SK-N-SH (cell line): Measurements from ENCODE around the gene LTK. TPM values are rescaled to one million over a fixed set of nuclear protein-coding genes. Genes with fewer than 3 reads are reported as not detected.

ENCODE experiments used
- CTCF ChIA-PET: fragments of 300-600, 350-600 bp; formaldehyde crosslinking; extraction: SDS; loops from one replicate; lab custom pipeline; 2021; lab: Yijun Ruan, JAX
- POLR2A ChIA-PET: fragments of 350-600 bp; sonication (Branson Sonifier 250); formaldehyde crosslinking; extraction: SDS; loops from one replicate; lab custom pipeline; 2020; ENCODE audit warnings: antibody characterized with exemption, inconsistent platforms; lab: Yijun Ruan, JAX
- DNase-seq: peaks from one replicate; pipeline ENCODE4 v3.0.0; 2012
- H2AFZ ChIP-seq: fragments of 200-600 bp; sonication (generic); 2 replicates; pipeline ENCODE4 v1.8.1; 2016; ENCODE audit warnings: antibody characterized with exemption, mild to moderate bottlenecking, low read depth
- H3F3A ChIP-seq: fragments of 200-600 bp; sonication (generic); replicated peaks from 2 replicates; pipeline ENCODE3; 2016; ENCODE audit warnings: antibody characterized with exemption, mild to moderate bottlenecking; ENCODE audit not compliant: insufficient read depth
- H3K27ac ChIP-seq, 2 experiments: fragments of 200-500 bp in 1 of 2; fragments of 200-600 bp in 1 of 2; sonication (Bioruptor generic) in 1 of 2; sonication (generic), shearing (Covaris generic) in 1 of 2; 2 replicates each; pipeline versions ENCODE4 v1.5.1 to v1.6.1; 2014 to 2016; ENCODE audit warnings: low read depth in 2 of 2, inconsistent platforms in 1 of 2, low read length in 1 of 2, mild to moderate bottlenecking in 1 of 2, mixed read lengths in 1 of 2
- H3K27me3 ChIP-seq: fragments of 200-600 bp; sonication (generic), shearing (Covaris generic); 2 replicates; pipeline ENCODE4 v1.6.1; 2016; ENCODE audit warnings: mixed run types; ENCODE audit not compliant: insufficient read depth
- H3K36me3 ChIP-seq, 2 experiments: fragments of 200-500 bp in 1 of 2; fragments of 200-600 bp in 1 of 2; sonication (Bioruptor generic) in 1 of 2; sonication (generic) in 1 of 2; replicated peaks in 1 of 2; 2 replicates each; pipeline versions ENCODE3 to v1.5.1; 2014 to 2016; ENCODE audit warnings: low read length in 1 of 2, mild to moderate bottlenecking in 1 of 2; ENCODE audit not compliant: insufficient read depth in 2 of 2, control insufficient read depth in 1 of 2
- H3K4me1 ChIP-seq, 2 experiments: fragments of 200-500 bp in 1 of 2; fragments of 200-600 bp in 1 of 2; sonication (Bioruptor generic) in 1 of 2; sonication (generic), shearing (Covaris generic) in 1 of 2; 2 replicates each; pipeline versions ENCODE4 v1.5.1 to v1.6.1; 2014 to 2016; ENCODE audit warnings: low read depth in 1 of 2, low read length in 1 of 2, mixed run types in 1 of 2; ENCODE audit not compliant: insufficient read depth in 2 of 2, control insufficient read depth in 1 of 2
- H3K4me2 ChIP-seq: fragments of 200-600 bp; sonication (generic), shearing (Covaris generic); 2 replicates; pipeline ENCODE4 v1.6.1; 2017; ENCODE audit warnings: mixed run types
- H3K4me3 ChIP-seq, 2 experiments: fragments of 200-500 bp in 1 of 2; fragments of 200-600 bp in 1 of 2; sonication (Bioruptor generic) in 1 of 2; sonication (generic), shearing (Covaris generic) in 1 of 2; 2 replicates each; pipeline versions ENCODE4 v1.5.1 to v1.8.1; 2014 to 2016; ENCODE audit warnings: low read depth in 2 of 2, inconsistent platforms in 1 of 2, low read length in 1 of 2, mild to moderate bottlenecking in 1 of 2, mixed read lengths in 1 of 2, moderate library complexity in 1 of 2
- H3K79me2 ChIP-seq: fragments of 200-600 bp; sonication (generic); 2 replicates; pipeline ENCODE4 v1.8.1; 2017; ENCODE audit warnings: mild to moderate bottlenecking; ENCODE audit not compliant: insufficient read depth
- H3K9ac ChIP-seq: fragments of 200-600 bp; sonication (generic); 2 replicates; pipeline ENCODE4 v1.6.1; 2017; ENCODE audit warnings: mixed run types
- H3K9me2 ChIP-seq: fragments of 200-600 bp; sonication (generic); 2 replicates; pipeline ENCODE4 v1.6.1; 2017; ENCODE audit warnings: mixed run types
- H3K9me3 ChIP-seq: fragments of 200-600 bp; sonication (generic); 2 replicates; pipeline ENCODE4 v1.6.1; 2017; ENCODE audit warnings: mixed run types, mild to moderate bottlenecking, moderate library complexity
- H4K20me1 ChIP-seq: fragments of 200-600 bp; sonication (generic); 2 replicates; pipeline ENCODE4 v1.6.1; 2017; ENCODE audit warnings: mild to moderate bottlenecking, mixed run types; ENCODE audit not compliant: insufficient read depth
- EZH2phosphoT487 ChIP-seq: fragments of 200-600 bp; sonication (generic); IDR thresholded peaks from 2 replicates; pipeline ENCODE4 v1.6.1; 2017; ENCODE audit warnings: low read depth, mixed run types, mild to moderate bottlenecking, antibody characterized with exemption, moderate library complexity, borderline replicate concordance
- FOSL2 ChIP-seq: IDR thresholded peaks from 2 replicates; pipeline ENCODE4 v1.4.0; 2012; ENCODE audit warnings: low read depth, mild to moderate bottlenecking, moderate library complexity, borderline replicate concordance
- FOXM1 ChIP-seq: IDR thresholded peaks from 2 replicates; pipeline ENCODE4 v1.4.0; 2012; ENCODE audit warnings: low read depth, mild to moderate bottlenecking
- GABPA ChIP-seq: IDR thresholded peaks from 2 replicates; pipeline ENCODE4 v1.4.0; 2012; ENCODE audit warnings: low read depth, mild to moderate bottlenecking
- GATA2 ChIP-seq: sonication (generic); formaldehyde crosslinking; IDR thresholded peaks from 2 replicates; pipeline ENCODE4 v1.5.0; 2020; ENCODE audit warnings: mild to moderate bottlenecking, missing genetic modification reagents
- JUND ChIP-seq: IDR thresholded peaks from 2 replicates; pipeline ENCODE4 v1.4.0; 2012
- MEF2A ChIP-seq: IDR thresholded peaks from 2 replicates; pipeline ENCODE4 v1.4.0; 2012; ENCODE audit warnings: low read depth, borderline replicate concordance
- RAD21 ChIP-seq: IDR thresholded peaks from 2 replicates; pipeline ENCODE4 v1.6.1; 2012; ENCODE audit warnings: mild to moderate bottlenecking, low read length
- RCOR1 ChIP-seq: fragments of 150-350 bp; IDR thresholded peaks from 2 replicates; pipeline ENCODE4 v1.6.1; 2017; ENCODE audit warnings: antibody characterized with exemption, low read length
- RFX5 ChIP-seq: IDR thresholded peaks from 2 replicates; pipeline ENCODE4 v1.6.1; 2012; ENCODE audit warnings: mild to moderate bottlenecking, improper control_type of control experiment, low read length
- TCF12 ChIP-seq: IDR thresholded peaks from 2 replicates; pipeline ENCODE4 v1.4.0; 2012
- TEAD4 ChIP-seq: IDR thresholded peaks from 2 replicates; pipeline ENCODE4 v1.4.0; 2012; ENCODE audit warnings: mild to moderate bottlenecking, borderline replicate concordance; ENCODE audit not compliant: insufficient read depth
- WGBS: methylation state at CpG from one replicate; pipeline ENCODE4 v1.1.6; 2017; ENCODE audit warnings: low lambda C conversion rate; 5-methylcytosine and 5-hydroxymethylcytosine counted together
- polyA plus RNA-seq, 3 experiments: library from polyadenylated mRNA; depleted of rRNA; stranded (reverse); fragments of >200 nt; gene quantifications; 2 replicates each; pipeline ENCODE4 v1.2.3, GENCODE V29; 2012
- TF ChIP-seq, protein P1 (sequence below): IDR thresholded peaks from 2 replicates; pipeline ENCODE4 v1.6.1; 2012; ENCODE audit warnings: mild to moderate bottlenecking, low read depth, low read length, moderate library complexity
- TF ChIP-seq, protein P2 (sequence below): fragments of 200-600 bp; sonication (generic); IDR thresholded peaks from 2 replicates; pipeline ENCODE4 v1.6.1; 2017; ENCODE audit warnings: antibody characterized with exemption, mild to moderate bottlenecking, moderate library complexity

Gene LTK
- polyA plus RNA-seq, 1 of the 3 experiments (the other 2 are of a cell fraction) = 0.07 TPM

DNA sequence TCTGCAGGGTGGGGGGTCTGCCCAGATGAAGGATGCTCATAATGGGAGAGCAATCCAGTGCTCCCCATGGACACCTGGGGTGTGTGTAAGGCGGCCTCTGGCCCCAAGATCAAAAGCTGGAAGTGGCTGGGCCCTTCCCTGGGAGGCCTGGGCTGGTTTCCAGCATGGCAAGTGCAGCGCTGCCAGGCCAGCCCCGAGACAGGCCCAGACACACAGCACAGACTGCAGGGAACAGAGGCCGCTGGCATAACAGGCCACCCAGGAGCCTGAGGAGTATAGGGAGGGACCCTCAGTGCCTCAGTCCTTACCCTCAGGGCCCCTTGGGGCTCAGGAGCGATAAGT, 10.0 kb downstream of the LTK start:
- POLR2A ChIA-PET = no interaction called here
- Histone ChIP-seq H3K27ac (no peak overlapping the region), H3K4me3 (no peak overlapping the region), H3K27me3 (no peaks in the 10 kb centered on the region; the same call in 1 of the 2 replicates), H3K9ac (no peak overlapping the region), H3F3A (no peaks in the 10 kb centered on the region), H3K9me2 (no peaks in the 10 kb centered on the region), H3K36me3 (no peaks in the 10 kb centered on the region), H3K79me2 (no peaks in the 10 kb centered on the region), H2AFZ (no peak overlapping the region), H3K9me3 (no peaks in the 10 kb centered on the region), H3K4me2 (no peak overlapping the region), H3K4me1 (peaks cover 0 to 10% of the 10 kb centered on the region in 2 experiments; a peak in 1 of 4 replicates), H4K20me1 (no peaks in the 10 kb centered on the region)
- no peak for DNase-seq
- 100% methylated on average over 3 of the region's 5 CpGs for WGBS
- CTCF ChIA-PET = interaction anchor here (1.5 kb wide), 1 partner anchor 38 kb away, joined by 5 read pairs; no protein-coding TSS in a partner anchor
- no peak for TF ChIP-seq RCOR1
- no peak for TF ChIP-seq FOXM1
- TF ChIP-seq FOSL2 = no peak
- no peak for TF ChIP-seq GATA2 (CRISPR knock-in tag)
- TF ChIP-seq JUND = no peak

DNA sequence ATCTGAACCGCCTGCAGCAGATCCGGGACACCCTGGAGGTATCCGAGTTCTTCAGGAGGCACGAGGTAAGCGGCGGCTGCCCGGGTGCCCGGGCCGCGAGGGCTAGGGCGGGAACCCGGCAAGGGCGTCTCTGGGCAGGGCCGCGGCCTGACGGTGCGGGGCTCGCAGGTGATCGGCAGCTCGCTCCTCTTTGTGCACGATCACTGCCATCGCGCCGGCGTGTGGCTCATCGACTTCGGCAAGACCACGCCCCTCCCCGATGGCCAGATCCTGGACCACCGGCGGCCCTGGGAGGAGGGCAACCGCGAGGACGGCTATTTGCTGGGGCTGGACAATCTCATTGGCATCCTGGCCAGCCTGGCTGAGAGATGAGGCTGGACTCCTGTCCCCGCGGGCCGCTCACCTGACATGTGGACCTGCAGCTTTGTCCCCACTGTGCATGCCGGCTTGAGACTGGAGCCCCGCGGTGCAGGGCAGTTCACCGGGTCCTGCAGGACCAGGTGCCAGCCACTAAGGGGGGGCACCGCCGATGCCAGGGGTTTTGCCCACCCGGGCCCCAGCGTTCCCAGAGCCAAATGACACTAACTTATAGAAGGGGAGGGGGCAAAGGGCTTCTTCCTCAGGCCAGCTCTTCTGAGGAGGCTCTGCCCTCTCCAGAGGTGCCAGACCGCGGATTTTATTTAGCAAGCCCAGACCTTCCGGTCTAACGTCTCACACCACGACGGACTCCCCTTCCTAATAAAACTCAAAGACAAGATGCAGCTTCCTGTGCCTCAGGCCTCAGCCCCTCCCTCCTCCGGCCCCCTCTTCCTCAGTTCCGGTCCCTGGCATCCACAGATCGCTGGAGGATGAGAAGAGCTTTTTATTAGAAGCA, 10.6 kb downstream of the LTK start:
- H3K36me3 ChIP-seq = no peaks in the 10 kb centered on the region
- H3K9me3 ChIP-seq = no peaks in the 10 kb centered on the region
- ChIA-PET CTCF (no interaction called here), POLR2A (no interaction called here)
- TF ChIP-seq FOSL2 (no peak), JUND (no peak), EZH2phosphoT487 (no peak), TEAD4 (no peak), MEF2A (no peak), GABPA (no peak), RFX5 (no peak), TCF12 (no peak), RAD21 (no peak)
- TF ChIP-seq, protein P1, sequence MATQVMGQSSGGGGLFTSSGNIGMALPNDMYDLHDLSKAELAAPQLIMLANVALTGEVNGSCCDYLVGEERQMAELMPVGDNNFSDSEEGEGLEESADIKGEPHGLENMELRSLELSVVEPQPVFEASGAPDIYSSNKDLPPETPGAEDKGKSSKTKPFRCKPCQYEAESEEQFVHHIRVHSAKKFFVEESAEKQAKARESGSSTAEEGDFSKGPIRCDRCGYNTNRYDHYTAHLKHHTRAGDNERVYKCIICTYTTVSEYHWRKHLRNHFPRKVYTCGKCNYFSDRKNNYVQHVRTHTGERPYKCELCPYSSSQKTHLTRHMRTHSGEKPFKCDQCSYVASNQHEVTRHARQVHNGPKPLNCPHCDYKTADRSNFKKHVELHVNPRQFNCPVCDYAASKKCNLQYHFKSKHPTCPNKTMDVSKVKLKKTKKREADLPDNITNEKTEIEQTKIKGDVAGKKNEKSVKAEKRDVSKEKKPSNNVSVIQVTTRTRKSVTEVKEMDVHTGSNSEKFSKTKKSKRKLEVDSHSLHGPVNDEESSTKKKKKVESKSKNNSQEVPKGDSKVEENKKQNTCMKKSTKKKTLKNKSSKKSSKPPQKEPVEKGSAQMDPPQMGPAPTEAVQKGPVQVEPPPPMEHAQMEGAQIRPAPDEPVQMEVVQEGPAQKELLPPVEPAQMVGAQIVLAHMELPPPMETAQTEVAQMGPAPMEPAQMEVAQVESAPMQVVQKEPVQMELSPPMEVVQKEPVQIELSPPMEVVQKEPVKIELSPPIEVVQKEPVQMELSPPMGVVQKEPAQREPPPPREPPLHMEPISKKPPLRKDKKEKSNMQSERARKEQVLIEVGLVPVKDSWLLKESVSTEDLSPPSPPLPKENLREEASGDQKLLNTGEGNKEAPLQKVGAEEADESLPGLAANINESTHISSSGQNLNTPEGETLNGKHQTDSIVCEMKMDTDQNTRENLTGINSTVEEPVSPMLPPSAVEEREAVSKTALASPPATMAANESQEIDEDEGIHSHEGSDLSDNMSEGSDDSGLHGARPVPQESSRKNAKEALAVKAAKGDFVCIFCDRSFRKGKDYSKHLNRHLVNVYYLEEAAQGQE = no peak
- TF ChIP-seq, protein P2, sequence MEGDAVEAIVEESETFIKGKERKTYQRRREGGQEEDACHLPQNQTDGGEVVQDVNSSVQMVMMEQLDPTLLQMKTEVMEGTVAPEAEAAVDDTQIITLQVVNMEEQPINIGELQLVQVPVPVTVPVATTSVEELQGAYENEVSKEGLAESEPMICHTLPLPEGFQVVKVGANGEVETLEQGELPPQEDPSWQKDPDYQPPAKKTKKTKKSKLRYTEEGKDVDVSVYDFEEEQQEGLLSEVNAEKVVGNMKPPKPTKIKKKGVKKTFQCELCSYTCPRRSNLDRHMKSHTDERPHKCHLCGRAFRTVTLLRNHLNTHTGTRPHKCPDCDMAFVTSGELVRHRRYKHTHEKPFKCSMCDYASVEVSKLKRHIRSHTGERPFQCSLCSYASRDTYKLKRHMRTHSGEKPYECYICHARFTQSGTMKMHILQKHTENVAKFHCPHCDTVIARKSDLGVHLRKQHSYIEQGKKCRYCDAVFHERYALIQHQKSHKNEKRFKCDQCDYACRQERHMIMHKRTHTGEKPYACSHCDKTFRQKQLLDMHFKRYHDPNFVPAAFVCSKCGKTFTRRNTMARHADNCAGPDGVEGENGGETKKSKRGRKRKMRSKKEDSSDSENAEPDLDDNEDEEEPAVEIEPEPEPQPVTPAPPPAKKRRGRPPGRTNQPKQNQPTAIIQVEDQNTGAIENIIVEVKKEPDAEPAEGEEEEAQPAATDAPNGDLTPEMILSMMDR = no peak
- no peaks in the 10 kb centered on the region for H4K20me1 ChIP-seq
- H3K79me2 ChIP-seq = no peaks in the 10 kb centered on the region
- H3K4me3 ChIP-seq = no peak overlapping the region
- H3K4me1 ChIP-seq = peaks cover 0 to 10% of the 10 kb centered on the region in 2 experiments; a peak in 1 of 4 replicates
- 71% methylated on average over 13 of the region's 54 CpGs for WGBS
- H3K27ac ChIP-seq = no peak overlapping the region
- no peak overlapping the region for H3K4me2 ChIP-seq
- no peaks in the 10 kb centered on the region for H3K9me2 ChIP-seq
- H2AFZ ChIP-seq = no peak overlapping the region
- no peaks in the 10 kb centered on the region for H3F3A ChIP-seq
- no peak overlapping the region for H3K9ac ChIP-seq
- DNase-seq = peak; percentile 52
- no peaks in the 10 kb centered on the region; the same call in 1 of the 2 replicates for H3K27me3 ChIP-seq
